OCI-M1 (cell line): Measurements from ENCODE around the gene DERA.
"Not testable (repeated sequence)": the region's sequence is repeated elsewhere in the genome, so short reads cannot be mapped to it uniquely, and the experiment has no call there.

Experiments
- DNase-seq: peaks from one replicate; lab custom pipeline; 2025; lab: John Stamatoyannopoulos, UW

DERA gene

DNA sequence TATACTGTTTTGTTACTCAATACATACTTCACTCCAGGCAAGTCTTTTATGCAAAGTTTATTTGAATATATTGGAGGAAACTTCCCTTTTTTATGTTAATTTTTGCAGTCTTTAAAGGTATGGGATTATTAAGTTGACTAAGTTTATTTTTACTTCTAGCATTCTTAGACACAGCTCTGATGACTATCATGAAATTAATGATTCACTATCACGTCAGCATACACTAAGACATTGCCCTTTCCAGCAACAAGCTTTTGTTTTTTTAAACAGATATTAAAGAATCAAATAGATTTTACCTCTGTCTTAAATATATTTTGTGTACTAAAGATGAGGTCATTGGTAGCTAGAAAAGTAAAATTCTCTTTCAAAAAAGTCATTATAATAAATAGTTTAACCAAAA, 52.1 kb downstream of the DERA start:
- no peak for DNase-seq

GRCh38 chr12:15966426-15966825, 55.3 kb downstream of the DERA start:
- no peak for DNase-seq

DNA sequence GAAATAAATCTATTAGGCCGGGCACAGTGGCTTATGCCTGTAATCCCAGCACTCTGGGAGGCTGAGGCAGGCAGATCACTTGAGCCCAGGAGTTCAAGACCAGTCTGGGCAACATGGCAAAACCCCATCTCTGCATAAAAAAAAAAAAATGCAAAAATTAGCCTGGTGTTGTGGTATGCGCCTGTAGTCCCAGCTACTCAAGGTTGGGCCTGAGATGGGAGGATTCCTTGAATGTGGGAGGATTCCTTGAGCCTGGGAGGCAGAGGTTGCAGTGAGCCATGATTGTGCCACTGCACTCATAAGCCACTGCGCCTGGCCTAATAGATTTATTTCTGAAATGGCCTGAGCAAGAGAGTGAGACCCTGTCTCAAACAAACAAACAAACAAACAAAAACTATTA, 55.9 kb downstream of the DERA start:
- DNase-seq = not testable (repeated sequence)

- no peak for DNase-seq
Measured at GRCh38 chr12:15971211-15971610, 60.1 kb downstream of the DERA start.

- no peak for DNase-seq
Measured at GRCh38 chr12:15972894-15973293, 61.8 kb downstream of the DERA start.

GRCh38 chr12:15977999-15978951, 67.1 kb downstream of the DERA start:
- DNase-seq = peak; percentile 65

GRCh38 chr12:15979096-15980092, 68.3 kb downstream of the DERA start:
- peak; percentile 52 for DNase-seq

DNA sequence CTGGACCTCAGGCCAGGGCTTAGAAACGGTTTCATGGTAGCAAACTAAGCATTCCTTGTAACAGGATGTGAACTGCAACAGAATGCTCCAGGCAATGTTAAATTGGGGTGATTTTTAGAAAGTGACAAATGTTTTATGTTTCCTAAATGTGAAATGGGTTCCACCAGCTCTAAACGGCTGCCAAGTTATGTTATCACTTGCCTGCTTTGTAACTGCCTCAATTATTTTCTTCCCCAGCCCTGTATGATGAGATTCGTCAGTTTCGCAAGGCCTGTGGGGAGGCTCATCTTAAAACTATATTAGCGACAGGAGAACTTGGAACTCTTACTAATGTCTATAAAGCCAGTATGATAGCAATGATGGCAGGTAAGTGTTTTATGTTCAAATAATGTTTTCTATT, 70.9 kb downstream of the DERA start:
- no peak for DNase-seq

- DNase-seq = peak; percentile 65
Measured at GRCh38 chr12:15982471-15982870, 71.3 kb downstream of the DERA start.

DNA sequence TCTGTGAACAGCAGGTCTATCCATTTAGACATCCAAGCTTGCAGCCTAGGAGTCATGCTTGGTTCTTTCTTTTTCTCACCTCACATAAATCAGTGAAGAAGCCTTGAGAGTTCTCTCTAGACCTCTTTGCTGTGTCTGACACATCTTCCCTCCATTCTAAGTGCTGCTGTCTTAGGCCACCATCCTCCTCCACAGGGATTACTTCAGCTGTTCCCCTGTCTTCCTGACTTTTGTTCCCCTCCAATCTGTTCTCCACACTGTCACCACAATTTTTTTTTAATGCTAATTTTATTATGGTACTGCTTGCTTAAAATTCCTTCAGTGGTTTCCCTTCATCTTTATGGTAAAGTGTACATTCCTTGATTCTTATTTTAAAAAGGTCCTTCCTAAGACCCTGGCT, 71.8 kb downstream of the DERA start:
- no peak for DNase-seq

DNA sequence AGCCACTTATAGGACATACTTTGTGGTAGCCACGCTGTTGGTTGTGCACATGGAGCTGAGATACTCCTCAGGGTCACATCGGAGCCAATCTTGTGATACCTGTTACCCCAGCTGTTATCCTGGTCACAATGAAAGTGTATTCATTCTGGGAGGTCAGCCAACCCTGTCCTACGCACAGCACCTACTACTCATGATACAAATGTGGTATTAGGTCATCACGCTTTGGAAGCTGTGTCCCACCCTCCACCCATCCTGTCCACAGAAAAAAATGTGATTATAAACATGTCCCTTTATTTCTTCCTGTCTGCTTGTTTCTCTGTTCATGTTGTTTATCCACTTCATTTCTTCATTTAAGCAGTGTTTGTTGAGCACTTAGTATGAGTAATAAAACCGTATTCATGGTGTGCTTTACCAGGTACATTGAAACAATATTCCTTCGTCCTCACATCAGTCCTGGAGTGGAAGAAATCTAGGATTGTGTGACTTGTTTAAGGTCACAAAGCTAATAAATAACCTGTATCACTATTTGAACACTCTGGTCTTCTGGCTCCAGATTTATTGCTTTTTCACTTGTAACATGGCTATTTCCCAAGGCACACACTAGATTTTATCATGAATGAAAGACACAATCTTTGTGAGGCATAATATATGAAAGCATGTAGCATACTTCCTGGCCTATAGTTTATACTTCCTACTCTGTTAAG, 73.1 kb downstream of the DERA start:
- no peak for DNase-seq

DNA sequence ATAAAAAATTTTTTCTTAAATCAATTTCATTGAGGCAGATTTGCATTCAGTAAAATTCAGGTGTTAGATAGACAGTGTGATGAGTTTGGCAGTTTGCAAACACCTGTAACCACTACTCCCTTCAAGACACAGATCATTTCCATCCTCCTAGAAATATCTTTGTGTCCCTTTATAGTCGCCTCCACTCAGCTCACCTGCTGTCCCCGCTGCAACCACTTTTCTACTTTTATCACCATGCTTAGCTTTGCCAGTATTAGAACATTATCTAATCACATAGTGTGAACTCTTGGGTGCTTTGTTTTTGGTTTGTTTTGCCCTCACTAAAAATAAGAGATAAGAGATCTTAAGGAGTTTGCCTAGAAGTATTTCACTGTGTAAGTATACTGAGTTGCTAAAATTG, 73.8 kb downstream of the DERA start:
- no peak for DNase-seq

- no peak for DNase-seq
Measured at GRCh38 chr12:15987696-15988095, 76.6 kb downstream of the DERA start.

GRCh38 chr12:15988983-15989755, 78.0 kb downstream of the DERA start:
- DNase-seq = no peak

DNA sequence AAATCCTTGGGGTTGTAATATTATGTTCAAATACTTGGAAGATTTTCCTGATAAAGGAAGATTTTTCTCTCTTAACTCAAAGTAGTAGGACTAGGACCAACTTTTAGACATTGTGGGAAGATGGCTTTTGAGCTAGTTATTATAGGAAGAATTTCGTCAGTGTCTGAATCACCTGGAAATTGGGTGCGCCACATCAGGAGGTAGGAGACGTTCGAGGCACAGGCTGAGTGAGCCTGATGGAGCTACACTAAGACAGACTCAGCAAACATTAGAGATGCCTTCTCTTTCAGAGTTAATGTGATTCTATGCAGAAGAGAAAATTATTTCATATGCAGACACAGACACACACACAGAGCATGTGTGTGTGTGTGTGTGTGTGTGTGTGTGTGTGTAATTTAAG, 84.7 kb downstream of the DERA start:
- DNase-seq = no peak

GRCh38 chr12:15996254-15996653, 85.1 kb downstream of the DERA start:
- peak; percentile 57 for DNase-seq

DNA sequence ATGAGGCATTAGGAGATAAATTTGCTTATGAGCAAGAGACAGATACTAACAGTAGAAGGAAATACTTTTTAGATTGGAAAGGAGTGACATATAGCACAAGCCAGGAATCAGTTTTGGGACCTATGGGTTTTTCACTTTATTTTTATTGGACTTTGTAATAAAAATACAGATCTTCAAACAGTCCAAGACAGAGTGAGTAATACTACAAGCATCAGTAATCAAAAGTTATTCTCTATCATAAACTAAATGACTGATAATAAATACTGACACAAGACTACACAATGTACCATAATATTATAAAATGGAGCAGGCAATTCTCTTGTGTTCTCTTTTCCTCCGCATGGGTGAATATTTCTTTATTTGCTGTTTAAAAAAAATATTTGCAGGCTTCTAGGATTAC, 85.8 kb downstream of the DERA start:
- no peak for DNase-seq

GRCh38 chr12:15997910-15998309, 86.8 kb downstream of the DERA start:
- DNase-seq = no peak

DNA sequence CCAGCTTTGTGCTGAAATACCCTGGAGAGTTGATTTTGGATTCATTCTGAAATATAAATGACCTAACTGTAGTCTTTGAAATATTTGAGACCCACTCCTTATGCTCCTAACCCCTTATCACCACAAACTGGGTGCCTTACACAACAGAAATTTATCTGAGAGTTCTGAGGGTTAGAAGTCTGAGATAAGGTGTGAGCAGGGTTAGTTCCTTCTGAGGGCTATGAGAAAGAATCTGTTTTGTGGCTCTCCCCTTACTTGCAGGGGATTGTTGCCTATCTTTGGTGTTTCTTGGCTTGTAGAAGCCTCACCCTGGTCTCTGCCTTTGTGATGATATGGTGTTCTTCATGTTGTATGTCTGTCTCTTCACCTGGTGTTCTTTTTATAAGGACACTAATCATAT, 91.7 kb downstream of the DERA start:
- peak; percentile 78 for DNase-seq

DNA sequence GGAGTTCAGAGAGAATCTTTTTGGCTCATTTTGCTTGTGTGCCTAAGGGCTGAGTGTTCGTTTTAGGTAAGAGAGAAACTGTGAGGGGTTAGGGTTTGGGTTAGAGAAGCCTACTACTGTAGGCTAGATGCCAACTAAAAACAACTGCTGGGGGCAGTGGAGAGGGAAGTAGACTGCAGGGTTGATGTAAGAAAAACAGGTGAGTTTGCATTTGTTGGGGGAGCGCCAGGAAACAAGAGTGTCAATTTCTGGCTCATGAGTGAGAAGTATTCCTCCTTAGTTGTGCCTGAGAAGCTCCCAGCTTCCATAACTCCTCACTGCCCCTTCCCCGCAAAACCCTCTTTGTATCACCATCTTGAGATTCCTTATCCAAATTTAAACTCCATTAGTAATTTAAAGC, 92.3 kb downstream of the DERA start:
- no peak for DNase-seq

- DNase-seq = peak; percentile 14
Measured at GRCh38 chr12:16006752-16007151, 95.6 kb downstream of the DERA start.
